Ishikawa (cell line): Measurements from ENCODE around the gene USP4.
A peak's percentile ranks its signal among the peaks of the same experiment; 100 is the strongest.

ENCODE experiments used
- CEBPB ChIP-seq: IDR thresholded peaks from 2 replicates; pipeline ENCODE4 v1.6.1; 2012
- CREB1 ChIP-seq: IDR thresholded peaks from 2 replicates; pipeline ENCODE4 v1.6.1; 2012; ENCODE audit warnings: low read depth
- EGR1 ChIP-seq: IDR thresholded peaks from 2 replicates; pipeline ENCODE4 v1.6.1; 2012
- EP300 ChIP-seq: IDR thresholded peaks from 2 replicates; pipeline ENCODE4 v1.6.1; 2012; ENCODE audit warnings: borderline replicate concordance
- MAX ChIP-seq: IDR thresholded peaks from 2 replicates; pipeline ENCODE4 v1.6.1; 2012
- NFIC ChIP-seq: IDR thresholded peaks from 2 replicates; pipeline ENCODE4 v1.6.1; 2012
- RAD21 ChIP-seq: IDR thresholded peaks from 2 replicates; pipeline ENCODE4 v1.6.1; 2012; ENCODE audit warnings: low read depth
- REST ChIP-seq: IDR thresholded peaks from 2 replicates; pipeline ENCODE4 v1.6.1; 2012; ENCODE audit warnings: low read depth, mild to moderate bottlenecking
- TAF1 ChIP-seq: IDR thresholded peaks from 2 replicates; pipeline ENCODE4 v1.6.1; 2012; ENCODE audit warnings: low read depth, mild to moderate bottlenecking
- TCF12 ChIP-seq: IDR thresholded peaks from 2 replicates; pipeline ENCODE4 v1.6.1; 2012; ENCODE audit warnings: low read depth
- TEAD4 ChIP-seq: IDR thresholded peaks from 2 replicates; pipeline ENCODE4 v1.6.1; 2012
- YY1 ChIP-seq: IDR thresholded peaks from 2 replicates; pipeline ENCODE4 v1.6.1; 2012; ENCODE audit warnings: low read depth
- ZBTB7A ChIP-seq: IDR thresholded peaks from 2 replicates; pipeline ENCODE4 v1.6.1; 2012; ENCODE audit warnings: low read depth
- TF ChIP-seq, protein P1 (sequence below): IDR thresholded peaks from 2 replicates; pipeline ENCODE4 v1.6.1; 2012

Gene USP4, protein sequence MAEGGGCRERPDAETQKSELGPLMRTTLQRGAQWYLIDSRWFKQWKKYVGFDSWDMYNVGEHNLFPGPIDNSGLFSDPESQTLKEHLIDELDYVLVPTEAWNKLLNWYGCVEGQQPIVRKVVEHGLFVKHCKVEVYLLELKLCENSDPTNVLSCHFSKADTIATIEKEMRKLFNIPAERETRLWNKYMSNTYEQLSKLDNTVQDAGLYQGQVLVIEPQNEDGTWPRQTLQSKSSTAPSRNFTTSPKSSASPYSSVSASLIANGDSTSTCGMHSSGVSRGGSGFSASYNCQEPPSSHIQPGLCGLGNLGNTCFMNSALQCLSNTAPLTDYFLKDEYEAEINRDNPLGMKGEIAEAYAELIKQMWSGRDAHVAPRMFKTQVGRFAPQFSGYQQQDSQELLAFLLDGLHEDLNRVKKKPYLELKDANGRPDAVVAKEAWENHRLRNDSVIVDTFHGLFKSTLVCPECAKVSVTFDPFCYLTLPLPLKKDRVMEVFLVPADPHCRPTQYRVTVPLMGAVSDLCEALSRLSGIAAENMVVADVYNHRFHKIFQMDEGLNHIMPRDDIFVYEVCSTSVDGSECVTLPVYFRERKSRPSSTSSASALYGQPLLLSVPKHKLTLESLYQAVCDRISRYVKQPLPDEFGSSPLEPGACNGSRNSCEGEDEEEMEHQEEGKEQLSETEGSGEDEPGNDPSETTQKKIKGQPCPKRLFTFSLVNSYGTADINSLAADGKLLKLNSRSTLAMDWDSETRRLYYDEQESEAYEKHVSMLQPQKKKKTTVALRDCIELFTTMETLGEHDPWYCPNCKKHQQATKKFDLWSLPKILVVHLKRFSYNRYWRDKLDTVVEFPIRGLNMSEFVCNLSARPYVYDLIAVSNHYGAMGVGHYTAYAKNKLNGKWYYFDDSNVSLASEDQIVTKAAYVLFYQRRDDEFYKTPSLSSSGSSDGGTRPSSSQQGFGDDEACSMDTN

DNA sequence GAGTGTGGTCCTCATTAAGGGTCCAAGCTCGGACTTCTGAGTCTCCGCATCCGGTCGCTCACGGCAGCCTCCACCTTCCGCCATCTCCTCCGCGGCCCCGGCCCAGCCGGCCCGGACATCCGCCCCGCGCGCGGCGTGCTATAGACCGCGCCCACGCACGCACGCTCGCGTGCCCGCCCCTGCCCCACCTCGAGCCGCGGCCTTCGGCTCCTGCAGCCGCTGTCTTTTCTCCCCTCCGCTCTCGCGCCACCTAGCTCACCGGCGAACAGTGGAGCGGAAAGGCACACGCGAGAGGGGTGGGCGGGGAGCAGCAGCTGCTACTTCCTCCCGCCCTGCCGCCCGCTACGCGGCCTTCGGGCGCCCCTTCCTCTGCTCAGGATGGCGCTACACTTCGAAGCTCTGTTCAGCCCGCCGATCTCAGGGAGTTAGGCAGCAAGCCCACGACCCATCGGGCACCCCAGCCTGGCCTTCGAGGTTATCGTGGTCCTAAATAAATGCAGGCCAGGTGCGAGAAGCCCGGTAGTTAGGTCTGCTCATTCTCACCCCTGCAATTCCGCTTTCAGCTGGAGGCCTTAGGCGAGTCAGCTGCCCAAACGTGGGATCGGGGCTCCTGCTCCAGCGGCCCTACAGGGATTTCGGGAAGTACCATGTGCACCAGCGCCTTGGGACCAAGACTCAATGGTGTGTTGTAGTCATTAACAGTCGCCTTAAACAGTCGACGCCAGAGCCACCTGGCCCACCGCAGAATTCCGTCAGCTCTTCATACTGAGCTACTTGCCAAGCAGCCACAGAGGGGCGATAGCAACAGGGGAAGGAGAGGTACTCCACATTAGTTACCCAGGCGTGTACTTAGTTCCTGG lies at the start of gene USP4:
TSS of gene USP4 (minus strand) at position 113 of the 860 bp plus-strand sequence. CDS start at position 84, 29 bp downstream.
- TF ChIP-seq EP300 = no peak
- TF ChIP-seq EGR1 = peak; percentile 90
- peak; percentile 92 for TF ChIP-seq YY1
- TF ChIP-seq CREB1 = 0 out of 2 replicates have a peak, but pooled peaks have one; percentile 23
- TF ChIP-seq, protein P1, sequence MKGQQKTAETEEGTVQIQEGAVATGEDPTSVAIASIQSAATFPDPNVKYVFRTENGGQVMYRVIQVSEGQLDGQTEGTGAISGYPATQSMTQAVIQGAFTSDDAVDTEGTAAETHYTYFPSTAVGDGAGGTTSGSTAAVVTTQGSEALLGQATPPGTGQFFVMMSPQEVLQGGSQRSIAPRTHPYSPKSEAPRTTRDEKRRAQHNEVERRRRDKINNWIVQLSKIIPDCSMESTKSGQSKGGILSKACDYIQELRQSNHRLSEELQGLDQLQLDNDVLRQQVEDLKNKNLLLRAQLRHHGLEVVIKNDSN = peak; percentile 28
- TF ChIP-seq RAD21 = peak; percentile 39; the same call in 1 of the 2 replicates
- TF ChIP-seq TCF12 = peak; percentile 75; the same call in 1 of the 2 replicates
- TF ChIP-seq REST = no peak
- TF ChIP-seq ZBTB7A = peak; percentile 88
- peak; percentile 98 for TF ChIP-seq MAX

GRCh38 chr3:49389297-49389696 lies 49.4 kb upstream of the USP4 start:
- TF ChIP-seq MAX (no peak), CEBPB (no peak)

DNA sequence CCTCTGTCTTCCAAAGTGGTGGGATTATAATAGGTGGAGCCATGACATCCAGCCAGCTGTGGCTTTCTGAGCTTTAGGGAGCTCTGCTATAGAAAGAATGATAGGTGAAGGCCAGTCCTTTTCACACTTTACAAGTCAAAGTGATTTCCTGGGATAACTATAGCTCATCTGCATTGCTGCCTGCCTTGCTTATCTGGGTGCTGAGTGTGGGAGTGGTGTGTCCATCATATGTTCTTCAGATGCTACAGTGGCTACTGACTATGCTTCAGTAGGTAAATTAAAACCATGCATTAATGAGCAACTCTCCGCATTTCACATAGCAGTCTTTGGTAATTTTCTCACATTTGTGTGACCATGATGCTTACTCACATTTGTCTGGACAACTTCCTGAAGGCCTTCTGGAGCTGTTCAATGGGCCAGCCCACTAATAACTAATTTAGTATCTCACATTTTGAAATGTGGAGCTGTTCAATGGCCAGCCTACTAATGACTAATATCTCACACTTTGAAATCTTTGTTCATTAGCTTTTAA lies 48.5 kb upstream of the USP4 start:
- TF ChIP-seq TCF12 (no peak), MAX (no peak), YY1 (no peak), NFIC (no peak), TEAD4 (no peak), CREB1 (no peak), TAF1 (no peak), ZBTB7A (no peak), RAD21 (no peak)
- TF ChIP-seq, protein P1 = no peak

DNA sequence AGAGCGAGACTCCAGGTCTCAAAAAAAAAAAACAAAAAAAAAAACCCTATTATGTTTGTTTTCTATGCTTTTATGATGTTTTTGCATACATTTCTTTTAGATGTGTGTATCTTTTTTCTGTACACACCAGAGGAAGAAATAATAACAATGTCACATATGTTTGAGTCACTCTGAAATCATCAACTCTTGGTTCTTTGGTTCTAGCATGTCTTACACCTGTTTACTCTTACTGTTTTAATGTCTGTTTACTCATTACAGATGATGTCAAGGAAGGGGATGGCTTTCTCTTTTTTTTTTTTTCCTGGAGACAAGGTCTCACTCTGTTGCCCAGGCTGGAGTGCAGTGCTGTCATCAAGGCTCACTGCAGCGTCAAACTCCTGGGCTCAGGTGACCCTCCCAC lies 47.9 kb upstream of the USP4 start:
- TF ChIP-seq TCF12 = no peak
- no peak for TF ChIP-seq EGR1
- TF ChIP-seq NFIC = no peak
- TF ChIP-seq REST = no peak
- no peak for TF ChIP-seq RAD21
- no peak for TF ChIP-seq TEAD4
- TF ChIP-seq, protein P1 = no peak
- no peak for TF ChIP-seq YY1
- no peak for TF ChIP-seq TAF1
- TF ChIP-seq MAX = no peak
- no peak for TF ChIP-seq CEBPB
- TF ChIP-seq ZBTB7A = no peak
